Central memory CD8-positive, alpha-beta T cell (primary cell): Measurements from ENCODE around the gene TNFRSF1B.

Experiments
- ATAC-seq: fragments of 150-1000 bp; cut with Tn5 transposase; replicated peaks from 2 replicates; pipeline ENCODE4 v1.10.0; 2022; ENCODE audit warnings: mild to moderate bottlenecking, moderate FRiP score, moderate number of reproducible peaks; ENCODE audit not compliant: poor library complexity, severe bottlenecking; ENCODE audit errors: extremely low read depth
- DNase-seq, 2 donors: peaks; one replicate each; pipeline ENCODE4 v3.0.0; 2021; ENCODE audit warnings: low spot score in 2 of 2
- H3K27ac Mint-ChIP-seq: one replicate; pipeline ENCODE4 v1.8.0; 2022; ENCODE audit warnings: low read depth, mild to moderate bottlenecking, moderate library complexity, mixed read lengths
- H3K27me3 Mint-ChIP-seq: one replicate; pipeline ENCODE4 v1.8.0; 2022; ENCODE audit warnings: mixed read lengths
- H3K36me3 Mint-ChIP-seq: one replicate; pipeline ENCODE4 v1.8.0; 2022; ENCODE audit warnings: mild to moderate bottlenecking, moderate library complexity, mixed read lengths; ENCODE audit not compliant: insufficient read depth
- H3K4me1 Mint-ChIP-seq: one replicate; pipeline ENCODE4 v1.8.0; 2022; ENCODE audit warnings: mixed read lengths
- H3K4me3 Mint-ChIP-seq: one replicate; pipeline ENCODE4 v1.8.0; 2022; ENCODE audit warnings: mild to moderate bottlenecking, moderate library complexity, mixed read lengths
- H3K9me3 Mint-ChIP-seq: one replicate; pipeline ENCODE4 v1.8.0; 2022; ENCODE audit warnings: mixed read lengths

Gene TNFRSF1B

GRCh38 chr1:12167493-12168429, 970 bp downstream of the TNFRSF1B start:
- H3K27me3 Mint-ChIP-seq = no peaks in the 10 kb centered on the region
- H3K4me1 Mint-ChIP-seq = peaks cover 86% of the 10 kb centered on the region
- ATAC-seq (peak; percentile 47), DNase-seq (no peak)
- peak overlapping the region; percentile 100 for H3K4me3 Mint-ChIP-seq
- H3K36me3 Mint-ChIP-seq = peaks cover 25% of the 10 kb centered on the region
- H3K9me3 Mint-ChIP-seq = no peaks in the 10 kb centered on the region
- peak overlapping the region; percentile 100 for H3K27ac Mint-ChIP-seq

GRCh38 chr1:12168451-12169160, 1.8 kb downstream of the TNFRSF1B start:
- Mint-ChIP-seq H3K27me3 (no peaks in the 10 kb centered on the region), H3K36me3 (peaks cover 26% of the 10 kb centered on the region), H3K4me1 (peaks cover 86% of the 10 kb centered on the region), H3K4me3 (peak overlapping the region; percentile 100), H3K27ac (peak overlapping the region; percentile 100), H3K9me3 (no peaks in the 10 kb centered on the region)
- DNase-seq = no peak
- ATAC-seq = no peak

DNA sequence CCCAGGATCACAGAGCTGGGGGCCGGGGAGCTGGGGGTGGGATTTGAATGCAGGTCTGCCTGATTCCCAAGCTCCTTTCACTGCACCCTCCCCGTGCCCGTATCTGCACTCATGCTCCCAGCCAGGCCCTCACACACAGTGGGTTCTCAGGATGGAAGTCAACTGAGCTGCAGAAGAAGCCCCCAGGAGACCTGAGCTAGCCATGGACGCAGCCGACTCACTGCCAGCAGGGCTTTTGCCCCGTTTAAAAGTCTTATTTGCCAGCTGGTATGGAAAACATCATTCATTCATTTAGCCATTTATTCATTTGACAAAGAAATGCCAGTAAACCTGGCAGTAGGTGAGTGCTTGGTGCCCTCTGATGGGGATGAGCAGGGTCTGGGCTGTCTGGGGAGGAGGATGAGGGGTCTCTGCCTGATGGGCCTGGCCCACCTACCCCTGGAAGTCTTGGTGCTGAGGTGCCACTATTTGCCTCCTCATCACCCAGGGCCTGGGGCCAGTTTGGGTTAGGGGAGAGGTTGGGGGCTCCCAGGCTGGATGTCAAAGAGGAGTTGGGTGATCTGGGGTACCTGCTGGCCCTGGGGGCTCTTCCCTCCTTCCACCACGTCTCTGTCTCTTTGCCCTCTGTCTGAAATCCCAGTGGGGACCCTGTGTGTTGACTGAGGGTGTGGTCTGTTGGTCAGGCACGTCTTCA, 2.8 kb downstream of the TNFRSF1B start:
- peak overlapping the region; percentile 100 for H3K4me3 Mint-ChIP-seq

DNA sequence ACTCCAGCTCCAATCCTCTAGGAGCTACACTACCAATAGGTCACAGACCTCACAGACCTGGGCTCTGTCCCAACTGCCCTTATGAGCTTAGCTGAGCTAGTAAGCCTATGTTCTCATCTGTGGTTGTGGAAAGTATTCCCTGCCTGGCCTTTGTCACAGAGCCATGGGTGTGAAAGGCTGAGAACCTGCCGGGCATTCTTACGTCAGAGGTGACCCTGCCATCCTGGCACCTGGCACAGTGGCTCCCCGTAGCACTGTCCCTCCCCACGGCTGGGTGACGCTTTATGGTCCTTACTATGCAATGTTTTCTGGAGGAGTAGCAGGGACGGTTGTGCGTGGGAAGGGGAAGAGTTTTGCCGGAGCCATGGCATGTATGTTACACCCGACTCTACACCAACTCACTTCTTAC, 3.5 kb downstream of the TNFRSF1B start:
- peaks cover 37% of the 10 kb centered on the region for H3K36me3 Mint-ChIP-seq
- no peaks in the 10 kb centered on the region for H3K27me3 Mint-ChIP-seq
- H3K27ac Mint-ChIP-seq = peak overlapping the region; percentile 100
- no peak for ATAC-seq
- DNase-seq = no peak
- no peaks in the 10 kb centered on the region for H3K9me3 Mint-ChIP-seq
- peak overlapping the region; percentile 100 for H3K4me3 Mint-ChIP-seq
- peaks cover 78% of the 10 kb centered on the region for H3K4me1 Mint-ChIP-seq

More for the DNA sequence above, 2.8 kb downstream of the TNFRSF1B start:
- no peak for ATAC-seq
- H3K4me1 Mint-ChIP-seq = peaks cover 84% of the 10 kb centered on the region
- H3K27me3 Mint-ChIP-seq = no peaks in the 10 kb centered on the region
- peaks cover 31% of the 10 kb centered on the region for H3K36me3 Mint-ChIP-seq
- DNase-seq = no peak
- H3K27ac Mint-ChIP-seq = peak overlapping the region; percentile 100
- H3K9me3 Mint-ChIP-seq = no peaks in the 10 kb centered on the region

DNA sequence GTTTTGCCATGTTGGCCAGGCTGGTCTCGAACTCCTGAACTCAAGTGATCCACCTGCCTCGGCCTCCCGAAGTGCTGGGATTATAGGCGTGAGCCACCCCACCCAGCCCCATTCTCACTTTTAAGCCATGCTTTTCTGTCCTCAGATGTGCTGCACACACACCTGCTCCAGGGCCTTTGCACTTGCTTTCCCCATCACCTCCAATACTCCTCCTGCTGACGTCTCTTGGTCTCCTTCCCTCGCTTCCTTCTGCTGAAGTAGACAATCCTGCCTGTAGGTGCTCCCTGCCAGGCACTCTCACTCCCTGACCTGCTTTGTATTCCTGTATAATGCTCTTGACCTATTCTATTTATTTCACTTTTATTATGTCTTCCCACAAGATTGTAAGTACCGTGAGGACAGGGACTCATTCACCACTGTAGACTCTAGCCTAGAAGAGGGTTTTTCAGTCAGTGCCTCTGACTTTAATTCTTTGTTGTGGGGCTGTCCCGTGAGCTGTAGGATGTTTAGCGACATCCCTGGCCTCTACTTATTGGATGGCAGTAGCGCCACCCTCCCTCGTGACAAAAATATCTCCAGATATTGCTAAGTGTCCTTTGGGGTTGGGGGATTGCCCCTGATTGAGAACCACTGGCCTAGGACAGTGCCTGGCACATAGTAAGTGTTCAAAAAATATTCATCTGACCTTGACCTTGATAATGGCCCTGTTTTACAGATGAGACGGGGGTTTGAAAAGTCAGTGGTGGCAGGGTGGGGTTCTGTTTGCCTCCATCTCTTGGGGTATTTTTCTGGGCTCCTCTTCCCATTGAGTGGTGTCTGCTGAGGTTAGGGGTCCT, 4.6 kb downstream of the TNFRSF1B start:
- Mint-ChIP-seq H3K4me3 (peak overlapping the region; percentile 67), H3K27ac (peak overlapping the region; percentile 100), H3K27me3 (no peaks in the 10 kb centered on the region), H3K9me3 (no peaks in the 10 kb centered on the region), H3K36me3 (peaks cover 41% of the 10 kb centered on the region), H3K4me1 (peaks cover 83% of the 10 kb centered on the region)
- ATAC-seq (no peak), DNase-seq (no peak)

DNA sequence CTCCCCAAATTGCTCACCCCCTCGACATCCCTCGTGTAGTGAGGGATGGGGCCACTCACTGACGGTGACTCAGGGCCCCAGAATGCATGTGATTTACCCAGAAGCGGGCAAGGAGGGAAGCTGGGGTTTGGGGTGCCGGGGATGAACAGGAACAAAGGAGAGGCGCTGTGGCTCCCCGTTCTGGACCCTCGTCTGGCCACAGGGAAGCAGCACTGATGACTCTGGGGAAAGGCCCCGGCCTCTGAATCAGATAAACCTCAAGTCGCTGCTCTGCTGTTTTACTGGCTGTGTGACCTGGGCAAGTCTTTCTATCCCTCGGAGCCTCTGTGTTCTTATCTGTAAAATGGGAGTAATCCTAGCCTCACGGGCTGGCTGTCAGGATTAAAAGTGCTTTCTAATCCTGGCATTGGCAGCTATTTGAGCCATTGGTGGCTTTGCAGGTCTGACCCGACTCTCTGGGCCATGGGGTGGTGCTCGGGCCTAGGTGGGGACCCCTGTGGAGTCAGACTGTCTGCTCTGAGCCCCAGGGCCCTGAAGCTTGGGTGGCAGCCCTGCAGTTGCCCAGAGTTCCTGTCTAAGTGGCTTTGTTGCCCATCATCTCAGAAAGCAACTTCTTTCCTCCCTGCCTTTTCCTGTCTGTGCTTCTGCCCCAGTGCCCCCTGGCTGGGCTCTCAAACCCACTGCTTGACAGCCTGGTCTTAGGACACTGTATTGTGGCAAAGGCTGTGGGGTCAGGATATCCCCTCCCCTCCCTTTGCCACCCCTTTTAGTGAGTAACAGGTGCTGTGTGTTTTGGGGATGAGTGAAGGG, 5.5 kb downstream of the TNFRSF1B start:
- H3K4me3 Mint-ChIP-seq = peak overlapping the region; percentile 67
- DNase-seq = no peak
- H3K36me3 Mint-ChIP-seq = peaks cover 44% of the 10 kb centered on the region
- peaks cover 84% of the 10 kb centered on the region for H3K4me1 Mint-ChIP-seq
- no peak for ATAC-seq
- no peaks in the 10 kb centered on the region for H3K27me3 Mint-ChIP-seq
- H3K9me3 Mint-ChIP-seq = no peaks in the 10 kb centered on the region
- peak overlapping the region; percentile 100 for H3K27ac Mint-ChIP-seq

DNA sequence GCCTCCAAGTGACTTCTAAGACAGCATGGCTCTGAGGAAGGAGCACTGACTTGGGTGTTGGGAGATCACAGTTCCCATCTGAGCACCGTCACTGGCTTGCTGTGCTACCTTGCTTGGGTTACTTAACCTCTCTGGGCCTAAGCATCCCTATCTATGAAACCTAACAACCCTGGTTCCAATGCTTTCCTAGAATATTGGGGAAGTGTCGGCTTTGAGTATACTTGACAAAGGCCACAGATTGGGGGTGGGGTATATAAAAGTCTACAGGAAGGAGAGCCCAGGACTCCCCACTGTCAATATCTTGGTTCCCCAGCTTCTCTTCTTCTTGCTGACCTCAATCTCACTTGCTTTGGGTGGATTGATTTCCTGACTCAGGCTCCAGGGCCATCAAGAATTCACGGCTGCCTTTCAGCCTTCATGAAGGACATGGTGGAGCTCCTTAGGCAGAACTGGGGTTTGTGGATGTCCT, 6.3 kb downstream of the TNFRSF1B start:
- Mint-ChIP-seq H3K27ac (peak overlapping the region; percentile 100), H3K4me1 (peaks cover 84% of the 10 kb centered on the region), H3K27me3 (no peaks in the 10 kb centered on the region), H3K4me3 (peak overlapping the region; percentile 67), H3K9me3 (no peaks in the 10 kb centered on the region), H3K36me3 (peaks cover 48% of the 10 kb centered on the region)
- ATAC-seq (no peak), DNase-seq (no peak)

GRCh38 chr1:12173631-12174121, 6.9 kb downstream of the TNFRSF1B start:
- Mint-ChIP-seq H3K4me1 (peaks cover 84% of the 10 kb centered on the region), H3K27me3 (no peaks in the 10 kb centered on the region), H3K36me3 (peaks cover 54% of the 10 kb centered on the region), H3K4me3 (peak overlapping the region; percentile 67), H3K9me3 (no peaks in the 10 kb centered on the region), H3K27ac (peak overlapping the region; percentile 100)
- DNase-seq (peak; percentile 91 to 98), ATAC-seq (peak; percentile 64)

GRCh38 chr1:12174924-12175810, 8.4 kb downstream of the TNFRSF1B start:
- peaks cover 80% of the 10 kb centered on the region for H3K4me1 Mint-ChIP-seq
- no peaks in the 10 kb centered on the region for H3K9me3 Mint-ChIP-seq
- ATAC-seq (no peak), DNase-seq (no peak)
- H3K4me3 Mint-ChIP-seq = peak overlapping the region; percentile 67
- peaks cover 63% of the 10 kb centered on the region for H3K36me3 Mint-ChIP-seq
- peak overlapping the region; percentile 100 for H3K27ac Mint-ChIP-seq
- H3K27me3 Mint-ChIP-seq = no peaks in the 10 kb centered on the region

- peak overlapping the region; percentile 67 for H3K4me3 Mint-ChIP-seq
- DNase-seq (no peak), ATAC-seq (no peak)
- H3K27ac Mint-ChIP-seq = peak overlapping the region; percentile 100
- no peaks in the 10 kb centered on the region for H3K27me3 Mint-ChIP-seq
- peaks cover 58% of the 10 kb centered on the region for H3K36me3 Mint-ChIP-seq
- no peaks in the 10 kb centered on the region for H3K9me3 Mint-ChIP-seq
- peaks cover 78% of the 10 kb centered on the region for H3K4me1 Mint-ChIP-seq
Measured at GRCh38 chr1:12176298-12177118, 9.7 kb downstream of the TNFRSF1B start.
